CD8-positive, alpha-beta memory T cell (primary cell): ENCODE data around the gene SORCS2. TPM values are rescaled to one million over a fixed set of nuclear protein-coding genes. Genes with fewer than 3 reads are reported as not detected.
A peak's percentile ranks its signal among the peaks of the same experiment; 100 is the strongest.

Experiments
- CTCF ChIA-PET: fragments of 350-600 bp; sonication (Branson Sonifier 250); formaldehyde crosslinking; loops from one replicate; lab custom pipeline; 2021; ENCODE audit warnings: antibody characterized with exemption; lab: Charles Lee
- POLR2A ChIA-PET: fragments of 350-600 bp; sonication (Branson Sonifier 250); formaldehyde crosslinking; loops from one replicate; lab custom pipeline; 2021; ENCODE audit warnings: antibody characterized with exemption; lab: Charles Lee
- DNase-seq, 5 donors: peaks; one replicate each; pipeline versions ENCODE4 v3.0.0 to v3.0.0-alpha.2; 2020 to 2022; ENCODE audit warnings: mixed read lengths in 1 of 5
- H3K27ac ChIP-seq: one replicate; pipeline ENCODE4 v1.7.0; 2013; ENCODE audit warnings: low read depth, mild to moderate bottlenecking, low read length, moderate library complexity
- H3K27me3 ChIP-seq: 2 replicates; pipeline ENCODE4 v1.7.0; 2013; ENCODE audit warnings: low read length, mild to moderate bottlenecking; ENCODE audit not compliant: insufficient read depth, poor library complexity, severe bottlenecking
- H3K36me3 ChIP-seq: 2 replicates; pipeline ENCODE4 v1.7.0; 2013; ENCODE audit warnings: mild to moderate bottlenecking, low read length, moderate library complexity; ENCODE audit not compliant: insufficient read depth
- H3K4me1 ChIP-seq: 2 replicates; pipeline ENCODE4 v1.7.0; 2013; ENCODE audit warnings: mild to moderate bottlenecking, low read length, moderate library complexity; ENCODE audit not compliant: insufficient read depth
- H3K4me3 ChIP-seq: 2 replicates; pipeline ENCODE4 v1.7.0; 2013; ENCODE audit warnings: mild to moderate bottlenecking, low read length
- H3K9me3 ChIP-seq: 2 replicates; pipeline ENCODE4 v1.7.0; 2013; ENCODE audit warnings: mild to moderate bottlenecking, low read length
- H3K27ac Mint-ChIP-seq, 8 donors: one replicate each; pipeline ENCODE4 v1.8.0; 2020 to 2021; ENCODE audit warnings: mixed read lengths in 8 of 8, mild to moderate bottlenecking in 6 of 8, inconsistent platforms in 3 of 8, moderate library complexity in 3 of 8
- H3K27me3 Mint-ChIP-seq, 2 donors: one replicate each; pipeline ENCODE4 v1.8.0; 2020 to 2021; ENCODE audit warnings: mixed read lengths in 2 of 2, mild to moderate bottlenecking in 1 of 2, moderate library complexity in 1 of 2
- H3K36me3 Mint-ChIP-seq, 3 donors: one replicate each; pipeline ENCODE4 v1.8.0; 2020 to 2021; ENCODE audit warnings: mixed read lengths in 3 of 3, inconsistent platforms in 1 of 3, mild to moderate bottlenecking in 1 of 3
- H3K4me1 Mint-ChIP-seq, 3 donors: one replicate each; pipeline ENCODE4 v1.8.0; 2020 to 2021; ENCODE audit warnings: mixed read lengths in 3 of 3, inconsistent platforms in 1 of 3, mild to moderate bottlenecking in 1 of 3
- H3K4me3 Mint-ChIP-seq, 7 donors: one replicate each; pipeline ENCODE4 v1.8.0; 2020 to 2021; ENCODE audit warnings: mixed read lengths in 7 of 7, mild to moderate bottlenecking in 6 of 7, moderate library complexity in 4 of 7, inconsistent platforms in 2 of 7
- H3K9me3 Mint-ChIP-seq, 5 donors: one replicate each; pipeline ENCODE4 v1.8.0; 2020 to 2022; ENCODE audit warnings: mixed read lengths in 5 of 5, mild to moderate bottlenecking in 3 of 5, moderate library complexity in 2 of 5, inconsistent platforms in 1 of 5
- polyA plus RNA-seq: library from polyadenylated mRNA; unstranded; fragments of 300-500 nt; fragmentation: Illumina TruSeq; gene quantifications from one replicate; pipeline ENCODE4 v1.2.3, GENCODE V29; 2021
- total RNA-seq, 2 experiments: library from RNA; stranded (reverse); gene quantifications; one replicate each; pipeline ENCODE4 v1.2.3, GENCODE V29; 2021

SORCS2 gene
- total and polyA plus RNA-seq, 3 experiments from 2014 or later = not detected

DNA sequence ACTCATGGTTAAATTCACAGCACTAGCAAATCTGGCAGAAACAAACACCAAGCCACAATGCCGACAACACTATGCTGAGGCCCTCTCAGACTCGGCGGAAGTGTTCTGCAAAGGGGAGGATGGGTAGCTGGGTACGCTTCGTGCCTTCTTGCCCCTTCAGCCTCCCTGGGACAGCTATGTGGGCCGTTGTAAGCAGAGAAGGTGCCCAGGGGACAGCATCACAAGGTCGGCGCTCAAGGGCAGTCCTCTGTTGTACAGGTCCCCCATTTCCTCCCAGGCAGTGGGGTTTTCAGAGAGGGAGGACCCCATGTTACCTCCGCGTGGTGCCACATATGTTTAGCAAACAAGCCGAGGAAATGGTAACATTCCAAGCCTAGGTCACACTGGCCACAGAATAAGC lies 573.7 kb downstream of the SORCS2 start:
- peaks cover 19% of the 10 kb centered on the region for H3K4me1 ChIP-seq
- POLR2A ChIA-PET = no interaction called here
- H3K36me3 ChIP-seq = no peaks in the 10 kb centered on the region
- H3K27ac ChIP-seq = no peak overlapping the region
- no peaks in the 10 kb centered on the region for H3K27me3 ChIP-seq
- DNase-seq = no peak
- Mint-ChIP-seq H3K4me3 (no peak overlapping the region), H3K27ac (peak overlapping the region in 4 of 8 donors; percentile 4 to 87 (median 62)), H3K9me3 (no peaks in the 10 kb centered on the region), H3K27me3 (no peaks in the 10 kb centered on the region), H3K36me3 (peaks cover 0 to 52% (median 11%) of the 10 kb centered on the region in 3 donors), H3K4me1 (peaks cover 17 to 24% (median 19%) of the 10 kb centered on the region in 3 donors)
- H3K4me3 ChIP-seq = no peak overlapping the region
- no peaks in the 10 kb centered on the region for H3K9me3 ChIP-seq
- CTCF ChIA-PET = no interaction called here

DNA sequence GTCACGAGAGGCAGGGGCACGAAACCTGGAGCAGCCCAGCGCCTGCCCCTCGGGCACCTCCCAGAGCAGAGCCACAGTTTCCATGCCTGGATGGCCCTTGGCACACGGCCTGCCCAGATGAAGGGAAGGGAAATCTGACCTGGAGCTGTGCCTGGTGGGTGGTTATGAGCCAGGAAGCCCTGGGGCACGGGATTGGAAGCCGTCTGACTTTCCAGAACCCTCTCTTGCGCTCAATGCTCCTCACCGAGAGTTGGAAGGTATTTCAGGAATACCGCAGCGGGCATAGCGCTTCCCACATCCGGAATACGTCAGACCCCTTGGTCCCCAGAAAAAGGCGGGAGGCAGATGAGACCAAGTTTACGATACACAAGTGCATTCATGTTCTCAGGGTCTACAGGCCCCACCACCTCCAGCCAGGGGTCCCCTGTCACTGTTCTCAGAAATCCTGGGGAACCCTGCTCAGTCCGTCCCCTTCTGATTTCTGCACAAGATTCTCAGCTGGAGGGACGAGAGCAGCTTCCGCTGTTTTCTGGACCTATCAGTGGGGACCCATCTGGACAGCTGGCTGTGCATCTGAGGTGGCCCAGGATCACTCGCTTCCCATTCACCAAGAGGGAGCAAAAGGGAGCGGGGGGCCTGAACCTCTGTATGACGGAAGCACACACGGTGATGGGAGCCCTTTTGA lies 574.5 kb downstream of the SORCS2 start:
- ChIA-PET POLR2A (no interaction called here), CTCF (interaction anchor here (1.4 kb wide), 1 partner anchor 13 kb away, joined by 4 read pairs; no protein-coding TSS in a partner anchor)
- DNase-seq = no peak
- Mint-ChIP-seq H3K27me3 (no peaks in the 10 kb centered on the region), H3K36me3 (peaks cover 4 to 58% (median 13%) of the 10 kb centered on the region in 3 donors), H3K4me3 (no peak overlapping the region), H3K4me1 (peaks cover 20 to 25% (median 20%) of the 10 kb centered on the region in 3 donors), H3K27ac (peak overlapping the region in 1 of 8 donors; percentile 87), H3K9me3 (no peaks in the 10 kb centered on the region)
- Histone ChIP-seq H3K36me3 (no peaks in the 10 kb centered on the region), H3K4me1 (peaks cover 16% of the 10 kb centered on the region), H3K27ac (no peak overlapping the region), H3K9me3 (no peaks in the 10 kb centered on the region), H3K27me3 (no peaks in the 10 kb centered on the region), H3K4me3 (no peak overlapping the region)

DNA sequence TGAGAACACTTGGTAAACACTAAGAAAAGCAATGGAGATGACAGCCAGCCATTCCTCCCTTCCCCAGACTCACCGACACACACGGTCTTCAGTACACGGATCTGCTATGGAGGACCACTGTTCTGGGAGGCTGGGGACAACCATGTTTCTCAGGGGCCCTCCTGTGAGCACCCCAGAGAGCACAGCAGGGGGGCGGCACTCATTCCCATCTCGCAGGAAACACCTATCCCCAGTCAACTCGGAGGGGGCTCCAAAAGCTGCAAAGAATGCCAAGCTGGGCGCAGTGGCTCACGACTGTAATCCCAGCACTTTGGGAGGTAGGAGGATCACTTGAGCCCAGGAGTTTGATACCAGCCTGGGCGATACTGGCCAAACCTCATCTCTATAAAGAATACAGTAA lies 575.2 kb downstream of the SORCS2 start:
- ChIA-PET POLR2A (no interaction called here), CTCF (interaction anchor here (1.1 to 1.4 kb wide), 2 partner anchors 12 to 47 kb away, joined by 3 to 4 read pairs; no protein-coding TSS in a partner anchor)
- Histone ChIP-seq H3K36me3 (no peaks in the 10 kb centered on the region), H3K4me3 (no peak overlapping the region), H3K27ac (no peak overlapping the region), H3K9me3 (no peaks in the 10 kb centered on the region), H3K4me1 (peaks cover 12% of the 10 kb centered on the region), H3K27me3 (no peaks in the 10 kb centered on the region)
- Mint-ChIP-seq H3K9me3 (no peaks in the 10 kb centered on the region), H3K27me3 (no peaks in the 10 kb centered on the region), H3K4me1 (peaks cover 18 to 22% (median 20%) of the 10 kb centered on the region in 3 donors), H3K36me3 (peaks cover 4 to 63% (median 16%) of the 10 kb centered on the region in 3 donors), H3K4me3 (no peak overlapping the region), H3K27ac (peak overlapping the region in 1 of 8 donors; percentile 47)
- no peak for DNase-seq

DNA sequence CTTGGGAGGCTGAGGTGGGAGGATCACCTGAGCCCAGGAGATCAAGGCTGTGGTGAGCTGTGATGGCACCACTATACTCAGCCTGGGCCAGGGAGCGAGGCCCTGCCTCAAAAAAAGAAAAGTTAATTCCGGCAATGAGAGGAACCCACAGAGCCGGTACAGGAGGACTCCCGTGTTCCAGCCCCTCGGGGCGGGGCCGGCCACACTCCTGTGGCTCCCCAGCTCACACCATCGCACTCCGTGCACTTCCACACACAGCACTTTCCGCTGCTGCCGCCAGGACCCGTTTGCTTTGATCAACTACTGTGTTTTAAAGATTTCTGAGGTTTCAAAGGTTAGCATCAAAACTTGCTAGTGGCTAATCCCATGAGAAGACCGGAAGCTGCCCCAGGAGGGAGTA lies 575.6 kb downstream of the SORCS2 start:
- Histone ChIP-seq H3K9me3 (no peaks in the 10 kb centered on the region), H3K4me3 (no peak overlapping the region), H3K36me3 (no peaks in the 10 kb centered on the region), H3K27ac (no peak overlapping the region), H3K4me1 (peaks cover 12% of the 10 kb centered on the region), H3K27me3 (no peaks in the 10 kb centered on the region)
- Mint-ChIP-seq H3K27me3 (no peaks in the 10 kb centered on the region), H3K27ac (no peak overlapping the region), H3K9me3 (no peaks in the 10 kb centered on the region), H3K4me3 (no peak overlapping the region), H3K36me3 (peaks cover 4 to 68% (median 18%) of the 10 kb centered on the region in 3 donors), H3K4me1 (peaks cover 18 to 22% (median 20%) of the 10 kb centered on the region in 3 donors)
- DNase-seq = no peak
- ChIA-PET CTCF (interaction anchor here (1.1 to 1.4 kb wide), 2 partner anchors 12 to 47 kb away, joined by 3 to 4 read pairs; no protein-coding TSS in a partner anchor), POLR2A (no interaction called here)

DNA sequence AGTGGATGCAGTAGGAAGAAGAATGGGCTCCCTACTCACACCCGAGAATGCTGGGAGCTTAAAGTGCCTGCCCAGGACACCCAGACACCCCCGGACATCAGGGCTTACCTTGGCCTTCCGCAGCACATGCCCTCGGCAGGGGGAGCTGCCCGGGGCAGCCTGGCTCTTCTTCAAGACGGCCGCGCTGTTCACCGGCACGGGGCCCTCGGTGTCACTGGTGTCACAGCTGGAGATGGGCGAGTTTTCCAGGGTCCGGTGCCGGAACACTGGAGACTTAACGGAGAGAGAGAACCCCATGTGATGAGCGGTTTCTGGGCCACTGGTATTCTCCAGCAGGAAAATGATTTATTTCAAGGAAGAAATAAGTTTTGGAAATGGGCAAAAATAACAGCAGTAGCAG lies 576.4 kb downstream of the SORCS2 start:
- H3K9me3 ChIP-seq = no peaks in the 10 kb centered on the region
- Mint-ChIP-seq H3K27ac (peak overlapping the region in 1 of 8 donors; percentile 83), H3K4me3 (no peak overlapping the region), H3K36me3 (peaks cover 10 to 71% (median 16%) of the 10 kb centered on the region in 3 donors), H3K4me1 (peaks cover 18 to 22% (median 20%) of the 10 kb centered on the region in 3 donors), H3K27me3 (no peaks in the 10 kb centered on the region), H3K9me3 (no peaks in the 10 kb centered on the region)
- ChIA-PET CTCF (interaction anchor here (1.1 kb wide), 1 partner anchor 48 kb away, joined by 3 read pairs; no protein-coding TSS in a partner anchor), POLR2A (interaction anchor here (0.6 kb wide), 1 partner anchor 212 kb away, joined by 8 read pairs; no protein-coding TSS in a partner anchor)
- DNase-seq = no peak
- H3K4me3 ChIP-seq = no peak overlapping the region
- H3K4me1 ChIP-seq = peaks cover 12% of the 10 kb centered on the region
- no peaks in the 10 kb centered on the region for H3K27me3 ChIP-seq
- H3K27ac ChIP-seq = no peak overlapping the region
- no peaks in the 10 kb centered on the region for H3K36me3 ChIP-seq

DNA sequence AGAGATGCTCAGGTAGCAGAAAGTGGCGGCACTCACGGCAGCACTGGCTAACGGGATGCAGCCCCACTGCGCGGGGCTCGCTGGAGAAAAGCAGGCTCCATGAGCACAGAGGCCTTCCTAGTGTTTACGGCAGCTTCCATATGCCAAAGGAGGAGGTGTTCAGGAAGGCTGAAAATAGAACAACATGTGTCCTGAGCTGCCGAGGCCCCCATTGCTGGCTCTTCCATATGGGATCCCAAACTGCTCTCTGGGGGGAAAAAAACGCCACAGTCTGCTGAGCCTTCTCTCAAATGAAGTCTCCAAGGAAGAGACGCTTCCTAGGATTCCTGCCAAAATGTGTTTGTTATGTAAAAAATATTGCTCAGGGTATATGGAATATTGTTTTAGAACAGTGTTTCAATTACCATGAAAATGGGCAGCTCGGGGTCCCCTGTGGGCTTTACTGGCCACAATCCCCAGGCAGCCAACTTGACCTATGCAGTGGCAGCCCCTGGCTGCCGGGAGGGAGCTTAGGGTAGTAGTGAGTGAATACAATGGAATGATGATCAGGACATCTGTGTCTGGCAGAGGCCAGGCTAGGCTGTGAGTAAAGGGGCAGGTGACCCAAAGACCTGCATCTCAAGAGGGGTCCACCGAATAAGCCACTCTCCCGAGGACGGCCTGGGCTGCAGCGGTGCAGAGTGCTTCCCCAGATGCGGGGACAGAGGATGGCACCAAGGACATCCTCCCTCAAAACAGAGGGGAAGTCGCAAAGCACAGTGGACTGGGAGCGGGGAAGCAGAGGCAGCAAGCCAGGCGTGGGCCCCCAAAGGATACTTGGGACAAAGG lies 577.3 kb downstream of the SORCS2 start:
- no peak overlapping the region for H3K4me3 ChIP-seq
- H3K27ac Mint-ChIP-seq = peak overlapping the region in 5 of 8 donors; percentile 8 to 72 (median 45)
- H3K4me3 Mint-ChIP-seq = peak overlapping the region in 1 of 7 donors; percentile 65
- H3K27me3 ChIP-seq = no peaks in the 10 kb centered on the region
- H3K4me1 Mint-ChIP-seq = peaks cover 18 to 22% (median 20%) of the 10 kb centered on the region in 3 donors
- POLR2A ChIA-PET = interaction anchor here (0.6 kb wide), 1 partner anchor 211 kb away, joined by 8 read pairs; no protein-coding TSS in a partner anchor
- peak in 1 of 5 donors; percentile 35 for DNase-seq
- H3K4me1 ChIP-seq = peaks cover 12% of the 10 kb centered on the region
- no peaks in the 10 kb centered on the region for H3K27me3 Mint-ChIP-seq
- CTCF ChIA-PET = no interaction called here
- no peaks in the 10 kb centered on the region for H3K9me3 ChIP-seq
- peaks cover 10 to 78% (median 11%) of the 10 kb centered on the region in 3 donors for H3K36me3 Mint-ChIP-seq
- no peak overlapping the region for H3K27ac ChIP-seq
- H3K9me3 Mint-ChIP-seq = no peaks in the 10 kb centered on the region
- no peaks in the 10 kb centered on the region for H3K36me3 ChIP-seq

DNA sequence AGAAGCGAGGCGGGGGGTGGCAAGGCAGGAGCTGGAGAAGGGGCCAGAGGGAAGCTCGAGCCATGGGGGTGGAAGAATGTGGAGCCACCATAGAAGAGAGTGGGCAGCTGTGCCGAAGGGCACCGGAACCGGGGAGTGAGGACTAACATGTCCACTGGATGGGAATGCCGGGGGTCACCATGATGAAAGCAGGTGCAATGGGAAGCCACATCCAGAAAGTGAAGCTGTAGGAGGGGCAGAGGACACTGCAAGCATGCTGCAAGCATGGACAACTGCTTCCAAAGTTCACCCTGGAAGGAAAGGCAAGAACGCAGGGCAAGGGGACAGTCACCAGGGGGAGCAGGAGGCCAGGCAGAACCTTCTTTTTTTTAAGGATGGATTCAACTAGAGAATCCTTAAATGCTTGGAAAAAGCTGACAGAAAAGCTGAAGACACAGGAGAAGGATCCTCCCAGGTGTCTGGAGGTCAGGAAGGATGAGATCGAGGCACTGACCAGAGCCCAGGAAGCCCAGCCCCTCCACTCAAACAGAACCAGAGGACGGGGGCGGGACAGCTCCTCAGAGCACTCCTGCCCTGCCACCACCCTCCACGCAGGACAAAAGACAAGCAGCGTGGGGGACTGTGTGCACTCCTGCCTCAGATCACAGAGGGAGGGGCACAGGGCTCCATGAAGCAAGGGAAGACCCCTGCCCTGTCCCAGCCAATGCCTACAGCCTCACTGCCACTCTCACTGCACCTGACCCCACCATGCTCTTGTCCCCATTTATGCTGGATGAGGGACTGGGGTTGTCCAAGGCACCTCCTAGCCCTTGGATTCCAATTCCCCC lies 578.1 kb downstream of the SORCS2 start:
- Mint-ChIP-seq H3K27me3 (no peaks in the 10 kb centered on the region), H3K27ac (peak overlapping the region in 6 of 8 donors; percentile 32 to 80 (median 62)), H3K9me3 (no peaks in the 10 kb centered on the region), H3K4me3 (peak overlapping the region in 3 of 7 donors; percentile 25 to 69 (median 51)), H3K4me1 (peaks cover 18 to 22% (median 20%) of the 10 kb centered on the region in 3 donors), H3K36me3 (peaks cover 10 to 77% (median 11%) of the 10 kb centered on the region in 3 donors)
- Histone ChIP-seq H3K36me3 (no peaks in the 10 kb centered on the region), H3K27ac (no peak overlapping the region), H3K4me1 (peaks cover 12% of the 10 kb centered on the region), H3K27me3 (no peaks in the 10 kb centered on the region), H3K4me3 (no peak overlapping the region), H3K9me3 (no peaks in the 10 kb centered on the region)
- CTCF ChIA-PET = no interaction called here
- POLR2A ChIA-PET = no interaction called here
- peak in 1 of 5 donors; percentile 23 for DNase-seq
